Stimulated activated CD8-positive, alpha-beta memory T cell treated with anti-CD3 and anti-CD28 coated beads, Interleukin-12 subunit alpha, Interleukin-12 subunit beta, amount 100 ng/mL, for 4 hours (primary cell): ENCODE data around the gene MAST4.
"Not testable (repeated sequence)": the region's sequence is repeated elsewhere in the genome, so short reads cannot be mapped to it uniquely, and the experiment has no call there.

Experiments used
- DNase-seq: peaks from one replicate; pipeline ENCODE4 v3.0.0-alpha.2; 2020; ENCODE audit warnings: low read depth

The MAST4 gene

DNA sequence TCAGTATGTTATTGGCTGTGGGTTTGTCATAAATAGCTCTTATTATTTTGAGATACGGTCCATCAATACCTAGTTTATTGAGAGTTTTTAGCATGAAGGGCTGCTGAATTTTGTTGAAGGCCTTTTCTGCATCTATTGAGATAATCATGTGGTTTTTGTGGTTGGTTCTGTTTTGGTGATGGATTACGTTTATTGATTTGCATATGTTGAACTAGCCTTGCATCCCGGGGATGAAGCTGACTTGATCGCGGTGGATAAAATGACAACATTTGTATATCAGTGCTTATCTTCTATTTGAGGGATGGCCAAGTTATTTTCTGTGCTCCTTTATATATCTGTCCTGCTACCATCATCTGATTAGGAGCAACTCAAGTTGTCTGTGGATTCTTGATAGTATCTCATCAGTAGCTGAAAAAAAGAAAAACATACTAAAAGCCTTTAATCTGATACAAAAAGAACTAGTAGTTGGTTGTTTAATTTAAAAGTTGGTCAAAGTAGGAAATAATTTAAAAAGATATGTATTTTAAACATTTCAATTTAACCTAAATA, 531.2 kb downstream of the MAST4 start:
- DNase-seq, result not testable (repeated sequence)

DNA sequence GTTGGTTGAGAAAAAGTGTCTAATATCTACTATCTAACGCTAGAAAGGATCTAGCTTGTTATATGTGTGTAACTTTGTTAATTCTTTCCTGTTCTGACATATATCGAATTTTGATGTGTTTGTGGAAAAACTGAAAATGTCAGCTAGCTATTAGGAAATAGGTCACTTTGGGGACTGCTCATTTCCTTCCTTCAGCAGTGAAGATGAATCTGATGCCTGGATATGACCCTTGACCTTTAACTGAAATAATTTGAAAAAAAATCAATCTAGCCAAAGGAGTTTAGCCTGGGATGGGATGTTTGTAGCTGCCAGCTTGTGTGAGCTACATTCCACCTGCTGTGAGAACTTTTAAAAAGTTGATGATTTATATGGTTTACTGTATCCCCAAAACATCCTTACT, 533.6 kb downstream of the MAST4 start:
- DNase-seq, result no peak

DNA sequence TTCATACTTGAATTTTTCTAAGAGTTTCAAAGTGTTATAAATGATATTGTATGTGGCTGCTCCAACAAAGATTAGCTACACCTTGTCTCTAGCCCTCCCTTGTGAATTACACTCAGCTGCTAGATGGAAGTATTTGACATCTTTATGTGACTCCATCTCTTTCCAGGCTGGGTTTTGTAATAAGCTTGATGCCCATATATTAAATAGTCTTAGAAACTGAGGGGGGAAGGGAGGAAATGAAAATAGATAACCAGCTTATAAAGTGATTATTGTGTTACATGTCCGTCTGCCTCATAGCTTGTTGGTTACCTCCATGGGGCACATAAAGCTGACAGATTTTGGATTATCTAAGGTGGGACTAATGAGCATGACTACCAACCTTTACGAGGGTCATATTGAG, 537.0 kb downstream of the MAST4 start:
- DNase-seq, result no peak

DNA sequence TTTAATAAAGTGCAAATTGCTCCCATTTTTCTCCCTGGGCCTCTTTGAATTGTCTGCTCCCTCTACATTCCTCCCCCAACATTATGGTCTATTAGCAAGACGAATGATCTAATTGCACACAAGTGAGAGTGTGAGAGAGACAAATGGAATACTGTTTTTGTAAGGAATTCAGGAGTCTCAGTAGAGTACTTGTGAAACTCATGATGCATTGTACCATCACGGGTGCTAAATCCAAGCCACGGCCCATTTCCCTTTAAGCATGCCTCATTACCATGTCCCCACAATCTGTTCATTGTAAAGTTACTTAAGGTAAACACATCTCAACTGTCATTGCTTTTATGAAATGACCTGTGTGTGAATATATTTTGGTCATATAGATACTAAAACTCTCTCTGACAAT, 537.6 kb downstream of the MAST4 start:
- no peak for DNase-seq

DNA sequence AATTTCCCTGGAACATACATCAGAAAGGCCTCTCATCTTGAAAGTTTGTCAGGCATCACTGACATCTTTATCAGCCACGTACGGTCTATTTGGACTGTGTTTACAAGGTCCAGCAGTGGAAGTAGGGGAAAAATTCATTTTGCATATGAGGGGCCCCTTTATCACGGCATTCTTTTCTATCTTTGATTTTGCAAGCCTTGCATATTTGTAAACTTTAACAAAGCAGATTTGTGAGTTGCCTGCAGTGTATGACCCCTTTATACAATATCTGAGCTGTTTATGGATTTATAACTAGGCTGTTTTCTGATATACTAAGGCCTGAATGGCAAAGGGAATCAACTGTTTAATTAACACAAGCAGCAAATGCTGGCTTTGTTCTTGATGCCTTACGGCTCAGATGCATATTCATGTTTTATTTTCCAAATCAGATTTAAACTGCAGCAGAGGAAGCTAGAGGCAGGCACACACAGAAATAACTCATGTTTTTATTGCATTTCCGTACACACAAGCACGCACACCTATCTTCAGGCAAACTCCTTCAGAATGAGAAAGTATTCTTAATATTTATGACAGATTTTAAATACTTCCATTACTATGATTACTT, 539.3 kb downstream of the MAST4 start:
- DNase-seq, result no peak

DNA sequence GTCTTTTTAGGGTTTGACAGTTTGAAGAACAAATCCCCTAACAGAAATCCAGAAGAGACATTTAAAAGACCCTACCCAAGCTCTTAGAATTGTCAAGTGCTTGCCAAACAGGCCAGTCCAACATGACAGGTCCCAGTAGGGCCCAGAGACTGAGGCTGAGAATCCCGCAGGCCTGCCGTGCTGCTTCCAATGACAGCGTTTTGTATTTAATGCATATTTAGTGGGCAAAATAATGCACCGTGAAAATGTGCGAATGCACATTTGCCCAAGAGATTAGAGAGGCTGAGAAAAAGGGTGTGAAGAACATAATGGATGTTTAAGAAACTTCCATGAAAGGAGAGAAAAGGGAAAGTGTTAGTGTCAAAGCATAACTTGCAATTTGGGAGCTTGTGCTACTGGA, 542.8 kb downstream of the MAST4 start:
- no peak for DNase-seq

DNA sequence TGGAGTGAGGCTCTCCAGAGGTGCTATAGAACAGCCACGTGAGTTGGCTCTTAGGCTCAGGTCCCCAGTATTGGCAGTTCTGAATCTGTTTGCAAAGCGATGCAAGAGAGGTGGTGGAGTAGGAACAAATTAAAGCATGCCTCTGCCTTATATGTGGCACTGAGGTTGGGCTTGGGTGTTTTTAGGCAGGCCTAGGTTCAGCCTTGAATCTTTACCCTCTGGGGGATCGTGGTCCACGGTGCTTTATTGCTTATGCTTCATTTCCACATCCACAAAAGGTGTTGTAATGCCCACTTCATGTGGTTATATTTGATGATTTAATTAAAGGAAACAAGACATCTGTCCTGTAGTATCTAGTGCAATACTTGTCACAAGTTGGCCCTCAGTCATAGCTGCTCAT, 544.2 kb downstream of the MAST4 start:
- DNase-seq, result no peak

DNA sequence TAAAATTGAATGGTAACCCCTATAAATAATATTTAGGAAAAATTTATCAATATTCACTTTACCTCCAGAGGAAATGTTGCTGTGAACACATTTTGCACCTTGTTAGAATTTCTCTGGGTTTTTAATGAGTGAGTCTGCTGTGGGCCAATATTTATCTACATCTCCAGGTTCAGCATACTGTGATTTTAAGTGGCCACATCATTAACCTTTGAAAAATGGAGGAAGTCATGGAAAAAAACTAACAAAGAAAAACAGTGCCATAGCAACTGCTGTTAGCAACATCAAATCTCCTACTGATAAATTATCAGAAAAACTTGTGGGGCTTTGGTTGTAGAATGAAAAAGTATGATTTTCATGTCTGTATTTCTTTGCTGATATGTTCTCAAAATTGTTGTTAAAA, 545.5 kb downstream of the MAST4 start:
- DNase-seq, result no peak

DNA sequence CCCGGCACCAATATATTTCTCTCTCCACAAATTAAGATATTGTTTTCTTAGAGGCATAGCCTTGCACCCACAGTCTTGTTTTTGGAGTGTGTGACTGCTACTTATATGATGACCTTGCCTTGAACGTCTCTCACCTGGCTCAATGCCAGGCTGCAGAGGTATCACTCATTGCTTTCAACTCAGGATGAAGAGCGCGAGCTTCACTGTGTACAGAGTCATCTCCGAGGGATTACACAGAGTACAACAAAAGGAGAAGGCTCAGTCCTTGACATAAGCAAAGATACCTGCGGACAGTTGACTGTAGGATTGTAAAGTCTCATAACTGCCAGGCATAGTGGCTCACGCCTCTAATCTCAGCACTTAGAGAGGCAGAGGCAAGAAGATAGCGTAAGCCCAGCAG, 546.6 kb downstream of the MAST4 start:
- no peak for DNase-seq

DNA sequence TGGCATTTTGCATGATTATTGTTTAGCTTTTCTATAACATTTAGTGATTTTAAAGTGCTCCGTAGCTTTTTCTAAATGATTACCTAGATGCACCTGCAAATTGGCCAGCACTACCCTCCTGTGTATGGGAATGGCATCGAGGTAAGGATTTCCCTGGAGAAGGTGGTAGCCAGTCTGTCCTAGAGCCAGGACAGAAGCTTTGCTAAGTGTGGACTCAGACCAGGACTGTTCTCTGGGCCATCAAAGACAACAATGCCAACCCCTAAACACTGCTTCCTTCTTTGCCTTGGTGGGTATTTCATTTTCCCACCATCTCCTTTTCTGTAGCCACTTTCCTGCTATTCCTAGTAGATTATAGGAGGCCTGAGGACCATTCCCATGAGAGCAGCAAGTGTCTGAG, 547.4 kb downstream of the MAST4 start:
- no peak for DNase-seq

DNA sequence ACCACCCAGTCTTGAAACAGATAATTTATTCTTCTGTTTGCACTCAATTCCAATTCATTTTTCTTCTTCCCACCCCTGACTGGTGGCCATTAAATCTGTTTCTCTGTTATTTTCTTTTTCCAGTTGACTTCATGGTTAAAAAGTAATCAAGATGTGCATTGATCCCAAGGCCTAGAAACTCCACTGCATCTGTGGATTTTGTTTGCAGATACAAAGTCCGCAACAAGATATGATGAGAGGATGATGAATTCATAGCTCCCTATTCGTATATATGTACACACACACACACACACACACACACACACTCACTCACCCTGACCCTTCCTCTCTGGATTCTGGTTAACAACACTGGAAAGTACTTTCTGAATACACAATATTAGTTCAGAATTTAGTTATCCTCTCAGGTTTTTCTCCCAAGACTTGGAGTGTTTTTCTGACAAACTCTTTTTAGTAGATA, 548.0 kb downstream of the MAST4 start:
- no peak for DNase-seq

DNA sequence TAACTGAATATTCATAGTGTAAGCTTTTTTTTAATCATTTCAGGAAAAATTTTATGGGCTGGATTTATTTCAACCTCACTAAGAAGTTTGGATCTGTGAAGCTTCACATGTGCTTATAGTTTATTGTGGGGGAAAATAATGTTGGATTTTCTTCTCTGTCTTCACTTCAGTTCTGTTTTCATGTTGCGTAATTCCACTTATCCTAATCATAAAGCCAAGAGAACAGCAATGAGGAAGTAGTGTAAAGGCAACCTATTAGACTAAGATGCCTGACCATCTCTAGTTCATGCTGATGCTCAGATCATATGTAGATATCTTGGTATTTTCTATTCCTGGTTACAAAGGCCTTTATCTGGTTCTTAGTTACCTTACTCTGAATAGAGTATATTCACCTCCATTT, 550.4 kb downstream of the MAST4 start:
- DNase-seq, result no peak

DNA sequence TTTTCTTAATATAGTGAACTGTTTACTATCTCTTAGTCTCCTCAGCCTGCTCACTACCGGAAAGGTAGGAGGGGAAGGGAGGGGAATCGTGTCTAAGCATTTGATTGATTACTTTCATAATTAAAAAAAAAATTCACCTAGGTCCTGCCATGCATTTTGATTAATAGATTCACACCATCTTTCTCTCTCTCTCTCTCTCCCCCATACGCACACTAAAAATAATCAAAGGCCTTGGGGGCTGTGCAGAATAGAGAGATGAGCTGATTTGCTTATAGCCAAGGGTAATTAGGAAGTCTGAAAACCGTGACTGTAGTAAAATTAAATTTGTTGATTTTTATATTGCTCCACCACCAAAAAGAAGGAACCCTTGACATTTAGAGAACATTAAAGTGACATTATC, 550.8 kb downstream of the MAST4 start:
- no peak for DNase-seq

DNA sequence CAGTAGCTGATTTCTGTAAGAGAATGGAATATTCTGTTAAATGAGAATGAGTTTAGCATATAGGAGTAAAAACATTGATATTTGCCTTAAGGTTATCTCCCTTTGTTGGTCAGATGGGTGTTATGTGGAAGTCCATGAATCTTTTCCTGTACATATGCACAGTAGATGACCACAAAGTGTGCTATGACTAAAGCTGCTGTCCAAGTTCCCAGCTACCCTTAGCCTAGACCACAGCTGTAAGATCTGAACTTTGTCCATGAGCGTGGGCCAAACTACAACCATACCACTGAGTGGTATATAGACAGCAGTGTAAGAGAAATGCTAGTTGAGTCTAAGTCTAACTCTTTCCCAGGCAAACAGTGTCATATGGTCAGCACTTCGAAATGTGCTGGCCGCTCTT, 551.6 kb downstream of the MAST4 start:
- no peak for DNase-seq

DNA sequence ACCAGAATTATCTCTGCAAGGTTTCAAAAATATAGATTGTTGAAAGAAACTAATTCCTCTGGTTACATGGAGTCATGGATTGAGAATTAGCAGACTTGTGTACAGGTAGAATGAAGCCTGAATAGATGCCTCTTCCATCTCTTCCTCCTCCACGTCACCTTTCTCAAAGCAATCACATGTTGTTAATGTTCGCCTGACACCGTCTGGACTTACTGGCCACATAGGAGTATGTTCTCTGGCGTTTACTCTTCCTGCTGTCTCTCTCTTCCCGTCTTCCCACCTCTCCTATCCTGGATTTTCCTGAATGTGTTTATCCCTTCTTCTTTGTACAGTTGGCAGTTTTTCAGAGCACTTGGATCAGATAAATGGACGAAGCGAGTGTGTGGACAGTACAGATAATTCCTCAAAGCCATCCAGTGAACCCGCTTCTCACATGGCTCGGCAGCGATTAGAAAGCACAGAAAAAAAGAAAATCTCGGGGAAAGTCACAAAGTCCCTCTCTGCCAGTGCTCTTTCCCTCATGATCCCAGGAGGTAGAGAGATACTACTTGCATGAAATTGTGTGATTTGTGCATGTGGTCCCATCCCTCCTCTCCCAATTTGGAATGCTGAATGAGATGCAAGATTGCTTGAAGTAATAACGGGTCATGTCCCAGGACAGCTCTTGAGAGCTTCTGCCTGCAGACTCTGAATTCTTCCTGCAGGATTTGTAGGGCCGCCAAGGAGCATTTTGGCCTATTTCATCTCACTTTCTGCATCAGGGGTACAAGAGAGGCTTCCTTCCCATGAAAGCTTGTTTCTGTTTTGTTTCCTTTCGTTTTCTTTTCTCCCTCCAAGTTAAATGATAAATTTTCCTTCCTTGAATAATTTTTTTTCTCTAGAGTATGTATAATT, 553.1 kb downstream of the MAST4 start:
- DNase-seq, result no peak

DNA sequence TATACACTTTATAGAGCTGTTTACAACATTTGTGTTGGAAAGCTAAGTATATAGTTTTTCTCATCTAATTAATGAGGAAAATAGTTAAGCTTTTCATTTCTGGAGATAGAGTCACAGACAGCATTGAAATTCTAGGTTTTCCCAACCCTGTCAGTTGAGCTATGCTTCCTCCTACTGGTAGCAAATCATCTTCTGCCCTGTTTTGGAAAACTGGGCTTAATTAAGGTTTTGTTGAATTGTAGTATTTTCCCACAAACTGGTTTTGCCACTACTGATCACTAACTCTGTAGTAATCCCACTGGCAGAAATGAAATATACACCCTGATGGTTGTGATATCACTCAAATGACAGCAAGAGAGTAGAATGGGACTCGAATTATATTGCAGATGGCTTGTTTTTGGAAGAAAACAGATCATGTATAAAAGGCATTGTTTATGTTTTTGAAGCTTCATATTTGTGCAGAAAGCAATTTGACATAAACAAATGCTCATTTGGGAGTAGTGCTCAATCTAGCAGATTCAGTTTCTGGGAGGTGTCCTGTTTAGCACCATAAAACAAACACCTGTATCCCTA, 553.8 kb downstream of the MAST4 start:
- DNase-seq, result no peak

DNA sequence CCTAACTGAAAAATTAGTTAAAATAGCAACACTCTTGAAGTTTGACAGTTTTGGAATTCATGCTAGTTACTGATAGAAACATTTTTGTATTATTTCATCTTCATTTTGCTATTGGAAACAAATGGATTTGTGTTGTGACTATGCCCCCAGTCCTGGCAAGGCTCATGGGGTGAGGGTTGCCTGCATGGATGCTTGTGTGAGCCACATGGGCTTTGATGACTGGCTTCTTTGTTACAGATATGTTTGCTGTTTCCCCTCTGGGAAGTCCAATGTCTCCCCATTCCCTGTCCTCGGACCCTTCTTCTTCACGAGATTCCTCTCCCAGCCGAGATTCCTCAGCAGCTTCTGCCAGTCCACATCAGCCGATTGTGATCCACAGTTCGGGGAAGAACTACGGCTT, 556.2 kb downstream of the MAST4 start:
- DNase-seq, result no peak

DNA sequence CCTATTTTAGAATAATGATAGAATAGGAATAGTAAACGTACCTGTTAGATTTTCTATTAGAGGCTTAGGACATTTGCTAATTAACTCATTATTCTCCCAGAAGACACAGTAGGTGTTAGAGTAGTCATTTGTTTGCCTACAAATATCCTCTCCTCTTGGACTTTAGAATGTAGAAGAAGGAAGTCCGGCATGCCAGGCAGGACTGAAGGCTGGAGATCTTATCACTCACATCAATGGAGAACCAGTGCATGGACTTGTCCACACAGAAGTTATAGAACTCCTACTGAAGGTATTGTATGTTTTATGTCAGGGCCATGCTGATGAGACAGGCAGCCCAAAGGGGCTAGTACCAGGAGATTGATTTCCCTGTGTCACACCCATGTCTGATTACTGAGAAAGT, 557.1 kb downstream of the MAST4 start:
- DNase-seq, result no peak

DNA sequence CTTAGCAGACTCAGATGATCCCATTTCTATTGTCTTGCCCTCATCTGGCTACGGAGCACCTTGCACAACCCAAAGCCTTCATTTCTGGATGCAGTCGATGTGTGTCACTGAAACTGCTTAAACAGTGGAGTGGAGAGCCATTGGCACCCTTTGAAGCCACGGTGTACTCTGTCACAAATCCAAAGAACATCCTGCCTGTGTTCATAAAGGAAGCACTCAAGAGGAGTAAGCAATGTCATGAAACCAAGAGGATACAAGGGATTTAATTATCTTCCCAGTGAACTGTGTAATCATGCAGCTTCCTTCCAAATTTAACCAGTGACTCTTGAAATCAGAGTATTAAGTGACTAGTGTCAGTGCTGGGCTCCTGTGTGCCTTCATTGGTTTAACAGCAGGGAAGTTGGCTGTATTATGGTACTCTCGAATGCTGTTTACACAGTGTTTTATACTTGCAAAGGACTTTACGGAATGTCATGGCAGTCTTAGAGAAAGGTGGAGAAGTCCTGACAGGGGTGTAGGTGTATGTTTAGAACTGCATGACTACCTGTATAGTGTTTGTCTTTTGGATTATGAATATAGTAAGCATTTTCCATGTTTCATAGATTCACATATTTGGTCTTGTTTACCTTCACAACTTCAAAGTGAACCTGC, 558.5 kb downstream of the MAST4 start:
- no peak for DNase-seq

DNA sequence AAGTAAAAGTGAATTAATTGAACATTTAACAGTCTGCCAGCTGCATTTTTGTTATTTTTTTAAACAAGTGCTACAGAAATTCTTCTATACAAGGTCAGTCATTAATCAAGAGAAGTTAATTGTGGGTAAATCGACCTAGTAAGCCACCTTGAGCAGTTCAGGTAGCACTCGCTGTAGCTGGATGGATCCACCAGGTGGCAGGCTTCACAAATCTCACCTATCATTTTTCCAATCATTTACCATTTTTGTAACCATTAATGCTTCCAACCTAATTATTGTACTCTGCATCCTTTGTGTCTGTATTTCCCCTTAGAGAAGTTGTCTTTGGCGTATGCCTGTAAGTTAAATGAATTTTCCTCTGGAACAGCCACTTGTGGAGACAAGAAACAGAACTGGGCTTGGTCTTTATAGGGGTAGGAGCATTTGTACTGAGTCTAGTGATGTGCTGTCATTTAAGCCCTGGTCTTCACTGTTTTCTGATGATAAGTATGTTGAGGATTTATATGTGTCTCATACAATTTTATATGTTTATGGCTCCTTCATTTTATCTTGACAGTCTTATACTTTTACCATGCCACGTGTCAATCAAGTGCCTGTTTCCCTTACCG, 560.9 kb downstream of the MAST4 start:
- DNase-seq, result peak; percentile 18

DNA sequence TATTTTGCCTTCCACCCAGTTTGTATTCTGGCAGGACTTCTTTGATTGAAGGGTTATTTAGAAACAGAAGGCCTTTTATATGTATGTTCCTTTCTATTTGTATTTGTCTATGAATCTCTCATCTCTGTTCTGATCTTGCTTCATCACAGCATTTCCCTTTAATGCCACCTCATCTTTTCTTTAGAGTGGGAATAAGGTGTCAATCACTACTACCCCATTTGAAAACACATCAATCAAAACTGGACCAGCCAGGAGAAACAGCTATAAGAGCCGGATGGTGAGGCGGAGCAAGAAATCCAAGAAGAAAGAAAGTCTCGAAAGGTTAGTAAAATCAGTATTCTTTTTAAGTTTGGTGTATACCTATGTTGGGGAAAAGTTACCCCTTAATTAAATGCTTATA, 564.1 kb downstream of the MAST4 start:
- no peak for DNase-seq

DNA sequence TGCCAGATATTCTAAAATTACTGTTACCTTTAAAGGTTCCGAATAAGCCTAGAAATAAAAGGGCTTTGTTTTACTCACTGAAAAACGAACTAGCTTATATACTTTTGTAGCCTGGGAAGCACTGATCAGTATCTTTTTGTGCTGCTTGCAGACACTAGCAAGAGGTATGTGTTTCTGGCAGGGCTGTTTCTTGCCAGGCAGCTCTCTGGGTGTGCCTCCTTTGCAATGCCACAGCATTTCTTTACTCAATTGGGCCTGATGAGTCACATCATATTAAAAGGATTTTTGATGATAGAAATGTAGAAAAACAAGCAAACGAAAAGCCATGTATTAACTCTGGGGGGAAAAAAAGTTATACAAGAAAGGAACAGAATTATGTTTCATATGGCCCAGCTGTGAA, 564.8 kb downstream of the MAST4 start:
- no peak for DNase-seq
